HAP-1 (cell line): ENCODE measurements around the gene MAEA.

Experiments used
- DNase-seq, 2 experiments: peaks; one replicate each; pipeline ENCODE4 v3.0.0-alpha.2; 2016 to 2020; ENCODE audit warnings: low spot score in 2 of 2
- H3K27me3 ChIP-seq: fragments of 250-450 bp; sonication (Bioruptor Pico); 2 replicates; pipeline ENCODE4 v1.5.1; 2020; ENCODE audit warnings: low read depth, mild to moderate bottlenecking, moderate library complexity
- H3K36me3 ChIP-seq: fragments of 250-450 bp; sonication (Bioruptor Pico); replicated peaks from 2 replicates; pipeline ENCODE4 v1.5.1; 2020; ENCODE audit warnings: mild to moderate bottlenecking
- H3K4me1 ChIP-seq: fragments of 250-450 bp; sonication (Bioruptor Pico); 2 replicates; pipeline ENCODE4 v1.5.1; 2020; ENCODE audit warnings: mild to moderate bottlenecking
- H3K4me3 ChIP-seq: fragments of 250-450 bp; sonication (Bioruptor Pico); 2 replicates; pipeline ENCODE4 v1.5.1; 2020; ENCODE audit warnings: mild to moderate bottlenecking, moderate library complexity
- H3K9me3 ChIP-seq: fragments of 250-450 bp; sonication (Bioruptor Pico); 2 replicates; pipeline ENCODE4 v1.5.1; 2020; ENCODE audit warnings: mild to moderate bottlenecking, moderate library complexity
- in situ Hi-C: fragments of 300-500 bp; cut with MboI; formaldehyde crosslinking; loops from 3 replicates; pipeline ENCODE4 v1.14.3; 2020; ENCODE audit warnings: low sequenced_read_pairs, inconsistent platforms, mixed read lengths

Gene MAEA

DNA sequence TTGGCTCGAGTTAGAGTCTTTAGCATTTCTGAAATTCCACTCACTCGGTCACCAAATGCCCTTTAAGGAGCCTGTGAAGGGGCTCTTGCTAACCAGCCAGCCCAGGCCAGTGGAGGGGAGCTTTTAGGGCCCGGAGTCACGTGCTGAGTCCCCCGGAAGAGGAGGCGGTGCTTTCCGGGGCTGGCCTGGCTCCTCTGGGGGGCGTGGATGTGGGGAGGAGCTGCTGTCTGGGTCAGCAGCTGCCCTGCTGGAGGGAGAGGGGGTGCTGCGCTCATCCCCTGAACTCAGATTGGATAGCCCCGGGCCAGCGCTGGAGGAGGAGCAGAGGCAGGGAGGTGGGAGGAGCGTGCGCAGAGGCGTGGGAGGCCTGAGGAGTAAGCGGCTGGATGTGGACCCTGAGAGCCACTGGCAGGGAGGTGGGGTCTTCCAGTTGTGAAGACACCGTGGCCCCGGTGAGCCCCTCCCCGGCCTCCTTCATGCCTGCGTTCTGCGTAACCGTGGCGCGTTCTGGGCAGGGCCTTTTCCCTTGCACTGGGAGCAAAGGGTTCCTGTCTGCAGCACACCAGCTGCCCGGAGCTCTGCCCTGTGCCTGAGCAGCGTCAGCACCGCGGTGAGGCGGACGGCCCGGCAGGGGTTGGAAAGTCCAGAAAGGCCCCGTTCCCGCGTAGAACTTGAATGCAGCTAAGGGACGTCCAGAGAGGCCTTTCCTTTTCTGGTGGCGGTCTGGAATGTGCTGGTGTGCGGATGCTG, 19.7 kb downstream of the MAEA start:
- no peak for DNase-seq
- no peaks in the 10 kb centered on the region for H3K27me3 ChIP-seq
- in situ Hi-C loops: no loop called here
- H3K36me3 ChIP-seq: peaks cover 28% of the 10 kb centered on the region
- no peak overlapping the region for H3K4me3 ChIP-seq
- H3K4me1 ChIP-seq: no peaks in the 10 kb centered on the region
- no peaks in the 10 kb centered on the region for H3K9me3 ChIP-seq

DNA sequence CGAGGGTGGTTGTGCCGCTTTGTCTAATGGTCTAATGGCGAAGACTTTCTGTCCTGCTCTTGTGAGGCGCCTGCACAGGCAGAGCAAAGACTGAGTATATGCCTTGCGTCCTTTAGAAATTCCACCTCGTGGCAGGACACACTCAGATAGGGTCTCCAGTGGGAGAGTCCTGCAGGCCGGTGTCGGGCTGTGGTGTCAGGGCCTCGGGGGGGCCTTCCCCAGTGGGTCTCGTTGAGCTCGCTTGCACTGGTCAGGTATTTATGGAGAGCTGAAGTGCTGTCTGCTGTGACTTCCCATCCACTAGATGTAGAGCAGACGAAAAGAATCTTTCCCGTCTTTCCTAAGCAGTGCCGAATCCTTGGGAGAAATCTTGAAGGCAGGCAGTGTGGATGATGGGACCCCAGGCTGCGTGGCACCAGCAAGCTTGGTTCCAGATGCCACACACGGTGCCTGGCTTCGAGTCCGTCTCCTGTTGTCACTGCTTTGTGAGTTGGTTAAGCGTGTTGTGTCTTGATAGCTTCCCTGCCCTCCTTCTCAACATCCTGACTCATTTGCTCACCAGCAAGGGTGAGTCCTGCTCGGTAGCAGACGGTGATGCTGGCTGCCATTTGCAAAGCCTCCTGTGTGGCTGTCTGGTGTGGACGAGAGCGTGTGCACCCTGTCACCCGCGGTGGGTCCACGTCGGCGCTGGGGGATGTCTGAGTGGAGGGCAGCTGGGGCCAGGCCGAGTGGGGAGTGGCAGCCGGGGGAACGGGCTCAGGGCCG, 20.5 kb downstream of the MAEA start:
- Histone ChIP-seq H3K36me3 (peaks cover 32% of the 10 kb centered on the region), H3K4me3 (no peak overlapping the region), H3K9me3 (no peaks in the 10 kb centered on the region)

DNA sequence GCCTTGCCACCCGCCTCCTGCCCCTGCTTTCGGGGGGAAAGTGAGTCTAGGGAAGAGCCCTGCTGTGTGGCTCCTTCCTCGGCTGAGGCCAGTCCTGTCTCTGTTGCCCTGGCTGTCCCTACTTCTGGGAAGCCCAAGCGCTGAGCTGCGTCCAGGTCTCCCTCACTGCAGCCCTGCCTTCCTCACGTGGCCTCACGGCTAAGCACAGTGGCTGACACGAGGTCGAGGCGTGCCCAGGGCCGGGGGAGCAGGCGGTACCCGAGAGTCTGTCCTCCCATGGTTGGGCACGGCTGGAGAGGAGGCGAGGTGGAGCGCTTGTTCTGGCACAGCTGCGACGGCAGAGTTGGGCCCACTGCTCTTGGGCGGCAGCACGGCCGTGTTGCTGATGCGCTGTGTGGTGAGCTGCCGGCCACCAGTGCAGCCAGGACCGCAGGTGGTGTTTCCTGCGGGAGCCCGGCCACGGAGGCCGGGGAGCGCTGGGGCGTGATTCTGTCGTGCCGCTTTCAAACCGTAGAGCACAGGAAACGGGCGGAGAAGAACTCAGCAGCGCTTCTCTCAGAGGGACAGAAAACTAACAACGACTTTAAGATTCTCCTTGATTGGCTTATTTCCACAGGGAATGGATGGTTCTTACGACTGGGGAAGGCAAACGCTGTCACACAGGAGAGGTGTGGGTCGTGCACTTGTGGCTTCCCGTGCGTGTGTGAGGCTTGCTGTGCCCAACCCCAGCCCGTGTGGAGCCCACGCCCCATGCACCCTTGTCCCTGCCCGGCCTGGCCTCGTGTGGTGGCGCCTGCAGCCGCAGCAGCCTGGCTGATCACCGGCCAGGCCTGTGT, 21.3 kb downstream of the MAEA start:
- no peaks in the 10 kb centered on the region for H3K27me3 ChIP-seq
- no peaks in the 10 kb centered on the region for H3K4me1 ChIP-seq
- H3K4me3 ChIP-seq: no peak overlapping the region
- no peaks in the 10 kb centered on the region for H3K9me3 ChIP-seq
- in situ Hi-C loops: no loop called here
- H3K36me3 ChIP-seq: peaks cover 34% of the 10 kb centered on the region
- DNase-seq: no peak

More for the DNA sequence above, 20.5 kb downstream of the MAEA start:
- Histone ChIP-seq H3K4me1 (no peaks in the 10 kb centered on the region), H3K27me3 (no peaks in the 10 kb centered on the region)
- no peak for DNase-seq
- in situ Hi-C loops: no loop called here

DNA sequence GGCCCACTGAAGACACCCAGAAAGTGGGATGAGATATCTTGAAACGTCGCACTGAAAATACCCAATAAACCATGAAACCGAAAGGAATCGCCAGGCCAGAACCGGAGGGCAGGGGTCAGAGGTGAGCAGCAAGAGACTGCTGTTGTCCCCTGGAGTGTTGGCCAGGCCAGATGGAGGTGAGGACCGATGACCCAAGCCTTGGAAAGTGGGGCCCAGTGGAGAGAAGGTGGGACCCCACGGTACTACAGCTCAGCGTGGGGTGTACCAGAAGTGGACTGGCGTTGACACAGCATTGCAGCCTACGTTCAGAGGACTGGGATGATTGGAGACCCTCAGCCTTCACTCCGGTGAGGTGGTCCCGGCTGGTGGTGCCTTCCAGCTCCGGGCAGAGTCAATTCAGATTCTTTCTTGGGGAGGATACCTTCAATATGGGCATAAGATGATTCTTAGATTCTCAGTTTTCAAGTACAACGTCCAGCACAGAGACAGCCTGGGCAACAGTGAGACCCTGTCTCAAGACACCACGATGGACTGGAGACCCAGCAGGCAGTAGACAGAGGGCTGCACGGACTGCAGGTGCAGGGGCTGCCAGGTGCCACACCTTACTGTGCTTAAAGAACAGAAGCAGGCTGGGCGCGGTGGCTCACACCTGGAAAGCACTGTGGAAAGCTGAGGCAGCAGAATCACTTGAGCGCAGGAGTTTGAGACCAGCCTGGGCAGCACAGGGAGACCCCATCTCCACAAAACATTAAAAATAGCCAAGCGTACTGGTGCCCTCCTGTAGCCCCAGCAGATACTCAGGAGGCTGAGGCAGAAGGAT, 23.3 kb downstream of the MAEA start:
- Histone ChIP-seq H3K9me3 (no peaks in the 10 kb centered on the region), H3K36me3 (peaks cover 48% of the 10 kb centered on the region)

DNA sequence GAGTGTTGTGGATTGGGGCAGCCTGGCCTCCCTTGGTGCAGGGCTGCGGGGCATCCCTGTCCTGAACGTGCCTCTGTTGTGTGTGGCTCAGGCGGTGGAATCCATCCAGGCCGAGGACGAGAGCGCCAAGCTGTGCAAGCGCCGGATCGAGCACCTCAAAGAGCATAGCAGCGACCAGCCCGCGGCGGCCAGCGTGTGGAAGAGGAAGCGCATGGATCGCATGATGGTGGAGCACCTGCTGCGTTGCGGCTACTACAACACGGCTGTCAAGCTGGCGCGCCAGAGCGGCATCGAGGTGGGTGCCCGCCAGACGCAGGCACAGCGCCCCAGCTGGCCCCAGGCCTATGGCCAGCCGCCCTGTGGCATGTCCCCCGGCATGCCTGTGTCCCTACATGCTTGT, 25.6 kb downstream of the MAEA start:
- H3K4me3 ChIP-seq: no peak overlapping the region
- peaks cover 61% of the 10 kb centered on the region for H3K36me3 ChIP-seq
- H3K27me3 ChIP-seq: no peaks in the 10 kb centered on the region
- in situ Hi-C loops: no loop called here
- no peaks in the 10 kb centered on the region for H3K9me3 ChIP-seq
- no peaks in the 10 kb centered on the region for H3K4me1 ChIP-seq
- DNase-seq: no peak

More for the DNA sequence above, 23.3 kb downstream of the MAEA start:
- in situ Hi-C loops: no loop called here
- Histone ChIP-seq H3K4me1 (no peaks in the 10 kb centered on the region), H3K27me3 (no peaks in the 10 kb centered on the region), H3K4me3 (no peak overlapping the region)
- no peak for DNase-seq

DNA sequence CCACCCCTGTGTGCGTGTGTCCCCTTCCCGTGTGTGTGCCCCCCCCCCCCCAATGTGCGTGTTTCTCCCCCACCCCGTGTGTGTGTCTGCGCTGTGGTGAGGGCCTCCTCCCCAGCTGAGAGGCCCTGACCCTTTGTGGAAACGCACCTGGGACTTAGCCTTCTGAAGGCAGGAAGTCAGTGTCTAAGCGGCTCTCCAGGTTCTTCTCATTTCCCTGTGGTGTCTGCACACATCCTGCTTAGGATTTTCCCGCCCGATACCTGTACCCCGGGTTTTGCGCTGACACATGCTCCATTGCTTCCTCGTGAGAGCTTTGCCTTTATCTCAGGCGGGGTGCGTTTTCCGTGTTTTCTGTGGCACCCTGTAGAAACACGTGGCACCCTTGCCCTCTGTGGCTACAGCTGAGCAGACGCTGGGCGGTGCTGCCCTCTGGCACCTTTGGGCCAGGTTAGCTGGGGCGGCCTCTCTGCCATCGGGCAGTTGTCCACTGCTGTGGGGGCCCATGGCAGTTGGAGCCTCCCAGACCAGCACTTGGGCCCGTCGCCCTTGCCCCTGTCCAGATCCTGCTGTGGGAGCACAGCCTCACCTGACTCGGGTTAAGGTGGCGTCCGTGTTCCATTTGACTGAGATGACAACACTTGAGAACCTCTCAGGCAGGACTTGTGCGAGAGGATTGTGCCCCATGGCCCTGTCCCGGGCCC, 26.3 kb downstream of the MAEA start:
- H3K27me3 ChIP-seq: no peaks in the 10 kb centered on the region
- no peak for DNase-seq
- H3K36me3 ChIP-seq: peaks cover 61% of the 10 kb centered on the region
- in situ Hi-C loops: no loop called here
- H3K4me1 ChIP-seq: no peaks in the 10 kb centered on the region
- H3K9me3 ChIP-seq: no peaks in the 10 kb centered on the region
- H3K4me3 ChIP-seq: no peak overlapping the region

DNA sequence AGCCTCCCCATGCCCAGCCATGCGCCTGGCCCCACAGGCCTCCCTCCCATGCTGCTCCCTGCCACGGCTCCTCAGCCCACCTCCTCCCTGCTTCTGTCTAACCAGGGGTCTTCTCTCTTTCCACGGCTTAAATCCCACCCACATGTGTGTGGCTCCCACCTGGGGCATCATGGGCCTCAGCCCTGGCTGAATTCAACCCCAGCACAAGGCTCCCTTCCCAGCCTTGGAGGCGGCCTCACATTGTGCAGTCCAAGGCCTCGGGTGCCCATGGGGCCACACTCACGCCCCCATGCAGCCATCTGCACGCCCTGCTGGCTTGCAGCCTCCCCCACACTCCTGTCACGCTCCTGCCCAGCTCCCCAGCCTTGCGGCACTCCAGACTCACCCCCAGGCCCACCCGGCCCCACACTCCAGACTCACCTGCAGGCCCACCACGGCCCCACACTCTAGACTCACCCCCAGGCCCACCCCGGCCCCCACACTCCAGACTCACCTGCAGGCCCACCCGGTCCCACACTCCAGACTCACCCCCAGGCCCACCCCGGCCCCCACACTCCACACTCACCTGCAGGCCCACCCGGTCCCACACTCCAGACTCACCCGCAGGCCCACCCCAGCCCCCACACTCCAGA, 27.0 kb downstream of the MAEA start:
- peaks cover 61% of the 10 kb centered on the region for H3K36me3 ChIP-seq
- no peaks in the 10 kb centered on the region for H3K9me3 ChIP-seq
- in situ Hi-C loops: no loop called here
- H3K4me1 ChIP-seq: no peaks in the 10 kb centered on the region
- no peak for DNase-seq
- H3K27me3 ChIP-seq: no peaks in the 10 kb centered on the region
- H3K4me3 ChIP-seq: no peak overlapping the region

DNA sequence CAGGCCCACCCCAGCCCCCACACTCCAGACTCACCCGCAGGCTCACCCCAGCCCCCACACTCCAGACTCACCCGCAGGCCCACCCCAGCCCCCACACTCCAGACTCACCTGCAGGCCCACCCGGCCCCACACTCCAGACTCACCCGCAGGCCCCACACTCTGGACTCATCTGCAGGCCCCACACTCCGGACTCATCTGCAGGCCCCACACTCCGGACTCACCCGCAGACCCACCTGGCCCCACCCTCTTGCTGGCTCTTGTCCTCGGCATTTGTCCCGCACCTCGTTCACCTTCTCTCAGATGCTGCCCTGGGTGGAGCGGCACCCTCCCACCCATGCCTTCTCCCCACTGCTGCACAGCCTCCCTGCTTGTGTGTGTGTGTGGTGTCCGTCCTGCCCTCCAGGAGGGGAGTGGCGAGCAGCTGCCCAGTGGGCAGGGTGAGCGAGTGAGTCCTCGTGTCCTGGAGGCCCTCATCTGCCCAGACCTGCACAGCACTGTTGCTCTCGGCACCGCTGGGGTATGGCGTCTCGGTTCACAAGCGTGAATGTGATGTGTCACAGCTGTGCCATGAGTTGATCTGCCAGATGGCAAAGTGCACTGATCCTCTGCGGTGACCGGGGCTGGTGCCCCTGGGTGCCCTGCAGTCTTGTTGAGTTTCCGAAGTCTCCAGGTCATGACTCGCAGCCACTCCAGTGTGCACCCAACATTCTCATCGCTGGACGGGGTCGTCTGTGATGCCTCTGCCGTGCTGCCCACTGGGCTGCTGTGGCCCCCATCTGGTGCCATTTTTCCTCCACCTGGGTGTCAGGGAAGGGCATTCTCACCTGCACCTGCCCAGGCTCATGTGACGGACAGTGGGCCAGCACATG, 27.7 kb downstream of the MAEA start:
- DNase-seq: no peak
- in situ Hi-C loops: no loop called here
- Histone ChIP-seq H3K4me1 (no peaks in the 10 kb centered on the region), H3K9me3 (no peaks in the 10 kb centered on the region), H3K36me3 (peaks cover 59% of the 10 kb centered on the region), H3K4me3 (no peak overlapping the region), H3K27me3 (no peaks in the 10 kb centered on the region)

DNA sequence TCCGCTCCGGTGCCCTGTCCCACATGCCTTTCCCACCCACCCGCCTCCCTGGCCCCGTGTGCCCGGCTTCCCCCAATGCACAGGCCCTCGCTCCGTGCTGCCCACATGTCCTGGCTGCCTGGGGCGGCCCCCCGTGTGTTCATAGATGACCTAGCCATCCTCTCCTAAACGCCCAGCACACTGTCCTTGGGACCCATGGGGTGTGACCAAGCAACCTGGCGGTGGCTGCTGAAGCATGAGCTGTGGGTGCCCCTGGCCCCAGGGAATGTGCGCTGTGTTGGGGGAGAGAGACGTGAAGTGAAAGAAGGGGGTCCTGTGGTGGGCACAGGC, 28.3 kb downstream of the MAEA start:
- no peak for DNase-seq
- peaks cover 54% of the 10 kb centered on the region for H3K36me3 ChIP-seq
- in situ Hi-C loops: no loop called here

DNA sequence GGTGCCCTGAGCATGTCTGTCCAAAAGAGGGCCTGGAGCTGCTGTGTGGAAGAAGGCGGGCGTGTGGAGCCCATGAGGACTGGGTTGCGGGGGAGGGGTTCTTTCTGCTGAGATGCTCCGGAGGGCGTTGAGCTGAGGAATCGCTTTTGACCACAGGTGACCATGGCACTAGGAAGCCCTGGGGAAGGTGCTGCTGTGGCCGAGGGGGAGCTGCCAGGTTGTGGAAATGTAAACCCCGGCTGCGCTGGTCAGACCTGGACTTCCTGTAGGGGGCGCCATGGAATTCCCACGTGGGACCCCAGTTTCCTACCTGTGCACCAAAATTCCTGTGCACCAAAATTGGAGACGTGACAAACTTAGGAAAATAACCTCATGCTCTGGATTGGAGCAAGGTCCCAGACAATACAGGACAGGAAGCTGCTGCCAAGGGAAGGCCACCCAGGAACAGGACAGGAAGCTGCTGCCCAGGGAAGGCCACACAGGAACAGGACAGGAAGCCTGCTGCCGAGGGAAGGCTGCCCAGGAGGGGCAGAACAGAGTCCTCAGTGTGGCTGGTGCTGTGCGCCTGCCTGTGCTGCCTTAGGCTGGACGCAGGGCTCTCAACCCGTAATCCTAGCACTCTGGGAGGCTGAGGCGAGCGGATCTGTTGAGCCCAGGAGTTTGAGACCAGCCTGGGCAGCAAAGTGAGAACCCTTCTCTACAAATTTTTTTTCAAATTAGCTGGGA, 29.0 kb downstream of the MAEA start:
- Histone ChIP-seq H3K9me3 (no peaks in the 10 kb centered on the region), H3K4me1 (no peaks in the 10 kb centered on the region), H3K27me3 (no peaks in the 10 kb centered on the region), H3K36me3 (peaks cover 54% of the 10 kb centered on the region), H3K4me3 (no peak overlapping the region)
- in situ Hi-C loops: no loop called here
- peak in 1 of 2 experiments; percentile 43 for DNase-seq

More for the DNA sequence above, 28.3 kb downstream of the MAEA start:
- no peaks in the 10 kb centered on the region for H3K4me1 ChIP-seq
- no peaks in the 10 kb centered on the region for H3K27me3 ChIP-seq
- H3K9me3 ChIP-seq: no peaks in the 10 kb centered on the region
- H3K4me3 ChIP-seq: no peak overlapping the region

DNA sequence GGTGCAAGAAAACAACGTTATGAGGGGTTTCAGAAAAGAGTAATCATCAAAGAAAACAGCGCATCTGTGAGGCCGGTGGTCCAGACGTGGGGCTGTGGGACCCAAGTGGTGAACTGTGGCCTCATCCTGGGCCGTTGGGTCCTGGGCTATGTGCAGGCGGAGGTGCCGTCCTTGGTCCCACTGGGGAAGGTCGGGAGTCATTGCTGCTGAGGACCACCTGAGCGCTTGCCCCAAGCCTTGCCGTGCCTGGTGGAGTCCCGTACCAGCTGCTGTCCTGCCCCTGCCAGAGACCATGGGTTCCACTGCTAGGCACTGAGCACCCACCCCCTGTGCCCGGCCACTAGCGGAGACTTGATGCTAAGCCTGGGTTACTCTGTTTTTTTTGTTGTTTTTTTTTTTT, 31.8 kb downstream of the MAEA start:
- Histone ChIP-seq H3K27me3 (no peaks in the 10 kb centered on the region), H3K4me3 (no peak overlapping the region), H3K4me1 (no peaks in the 10 kb centered on the region), H3K9me3 (no peaks in the 10 kb centered on the region), H3K36me3 (peaks cover 37% of the 10 kb centered on the region)
- in situ Hi-C loops: no loop called here
- DNase-seq: no peak
